CD4-positive, alpha-beta T cell treated with Interleukin-4 for 1 hour (primary cell): Measurements from ENCODE around the gene TFRC.
"Not testable (repeated sequence)": the region's sequence is repeated elsewhere in the genome, so short reads cannot be mapped to it uniquely, and the experiment has no call there.

ENCODE experiments used
- DNase-seq, 2 donors: peaks; one replicate each; pipeline ENCODE4 v3.0.0-alpha.2; 2020 to 2022

TFRC gene

DNA sequence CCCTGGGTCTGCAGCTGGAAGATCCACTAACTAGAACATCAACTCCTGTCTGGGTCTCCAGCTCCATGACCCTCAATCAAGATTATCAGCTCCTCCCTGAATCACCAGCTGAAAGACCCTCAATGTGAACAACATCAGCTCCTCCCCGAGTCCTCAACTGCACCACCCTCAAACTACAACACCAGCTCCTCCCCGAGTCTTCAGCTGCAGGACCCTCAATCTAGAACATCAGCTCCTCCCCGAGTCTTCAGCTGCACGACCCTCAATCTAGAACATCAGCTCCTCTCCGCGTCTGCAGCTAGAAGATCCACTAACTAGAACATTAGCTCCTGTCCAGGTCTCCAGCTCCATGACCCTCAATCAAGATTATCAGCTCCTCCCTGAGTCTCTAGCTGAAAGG is 79.2 kb downstream of the TFRC start:
- not testable (repeated sequence) for DNase-seq

DNA sequence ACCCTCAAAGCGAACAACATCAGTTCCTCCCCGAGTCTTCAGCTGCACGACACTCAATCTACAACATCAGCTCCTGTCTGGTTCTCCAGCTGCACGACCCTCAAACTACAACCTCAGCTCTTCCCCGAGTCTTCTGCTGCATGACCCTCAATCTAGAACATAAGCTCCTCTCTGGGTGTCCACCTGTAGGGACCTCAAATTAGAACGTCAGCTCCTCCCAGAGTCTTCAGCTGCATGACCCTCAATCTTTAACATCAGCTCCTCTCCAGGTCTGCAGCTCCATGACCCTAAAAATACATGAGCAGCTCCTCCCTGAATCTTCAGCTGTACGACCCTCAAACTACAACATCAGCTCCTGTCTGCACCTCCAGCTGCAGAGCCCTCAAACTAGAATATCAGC is 80.7 kb downstream of the TFRC start:
- DNase-seq, result not testable (repeated sequence)

DNA sequence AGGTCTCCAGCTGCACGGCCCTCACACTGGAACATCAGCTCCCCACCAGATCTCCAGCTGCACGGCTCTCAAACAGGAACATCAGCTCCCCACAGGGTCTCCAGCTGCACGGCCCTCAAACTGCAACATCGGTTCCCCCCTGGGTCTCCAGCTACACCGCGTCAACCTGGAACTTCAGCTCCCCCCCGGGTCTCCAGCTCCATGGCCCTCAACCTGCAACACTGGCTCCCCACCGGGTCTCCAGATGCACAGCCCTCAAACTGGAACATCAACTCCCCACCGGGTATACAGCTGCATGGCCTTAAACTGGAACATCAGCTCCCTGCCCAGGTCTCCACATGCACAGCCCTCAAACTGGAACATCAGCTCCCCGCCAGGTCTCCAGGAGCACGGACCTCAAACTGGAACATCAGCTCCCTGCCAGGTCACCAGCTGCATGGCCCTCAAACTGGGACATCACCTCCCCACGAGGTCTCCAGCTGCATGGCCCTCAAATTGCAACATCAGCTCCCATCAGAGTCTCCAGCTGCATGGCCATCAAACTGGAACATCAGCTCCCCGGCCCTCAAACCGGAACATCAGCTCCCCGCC is 81.4 kb downstream of the TFRC start:
- DNase-seq, result not testable (repeated sequence)

GRCh38 chr3:195999896-196000295 is 82.0 kb downstream of the TFRC start:
- no peak for DNase-seq
